Subcutaneous adipose tissue (tissue), 4 donors: ENCODE results near the gene TMEM252. TPM values are rescaled to one million over a fixed set of nuclear protein-coding genes. Genes with fewer than 3 reads are reported as not detected.

Source experiments
- total RNA-seq, 4 donors: library from RNA; depleted of rRNA; stranded (reverse); fragments of >200 nt; gene quantifications; one replicate each; pipeline ENCODE4 v1.1.0, GENCODE V29; 2016
- TF ChIP-seq, protein P1 (sequence below): fragments of 450-650 bp; IDR thresholded peaks from one replicate; pipeline ENCODE4 v1.5.1; 2016; ENCODE audit warnings: low read depth, mild to moderate bottlenecking, control low read depth, antibody characterized with exemption, moderate library complexity

Gene TMEM252
- total RNA-seq, 4 donors from 2014 or later = not detected

GRCh38 chr9:68496356-68496755 lies 44.3 kb downstream of the TMEM252 start:
- TF ChIP-seq, protein P1, sequence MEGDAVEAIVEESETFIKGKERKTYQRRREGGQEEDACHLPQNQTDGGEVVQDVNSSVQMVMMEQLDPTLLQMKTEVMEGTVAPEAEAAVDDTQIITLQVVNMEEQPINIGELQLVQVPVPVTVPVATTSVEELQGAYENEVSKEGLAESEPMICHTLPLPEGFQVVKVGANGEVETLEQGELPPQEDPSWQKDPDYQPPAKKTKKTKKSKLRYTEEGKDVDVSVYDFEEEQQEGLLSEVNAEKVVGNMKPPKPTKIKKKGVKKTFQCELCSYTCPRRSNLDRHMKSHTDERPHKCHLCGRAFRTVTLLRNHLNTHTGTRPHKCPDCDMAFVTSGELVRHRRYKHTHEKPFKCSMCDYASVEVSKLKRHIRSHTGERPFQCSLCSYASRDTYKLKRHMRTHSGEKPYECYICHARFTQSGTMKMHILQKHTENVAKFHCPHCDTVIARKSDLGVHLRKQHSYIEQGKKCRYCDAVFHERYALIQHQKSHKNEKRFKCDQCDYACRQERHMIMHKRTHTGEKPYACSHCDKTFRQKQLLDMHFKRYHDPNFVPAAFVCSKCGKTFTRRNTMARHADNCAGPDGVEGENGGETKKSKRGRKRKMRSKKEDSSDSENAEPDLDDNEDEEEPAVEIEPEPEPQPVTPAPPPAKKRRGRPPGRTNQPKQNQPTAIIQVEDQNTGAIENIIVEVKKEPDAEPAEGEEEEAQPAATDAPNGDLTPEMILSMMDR = no peak

DNA sequence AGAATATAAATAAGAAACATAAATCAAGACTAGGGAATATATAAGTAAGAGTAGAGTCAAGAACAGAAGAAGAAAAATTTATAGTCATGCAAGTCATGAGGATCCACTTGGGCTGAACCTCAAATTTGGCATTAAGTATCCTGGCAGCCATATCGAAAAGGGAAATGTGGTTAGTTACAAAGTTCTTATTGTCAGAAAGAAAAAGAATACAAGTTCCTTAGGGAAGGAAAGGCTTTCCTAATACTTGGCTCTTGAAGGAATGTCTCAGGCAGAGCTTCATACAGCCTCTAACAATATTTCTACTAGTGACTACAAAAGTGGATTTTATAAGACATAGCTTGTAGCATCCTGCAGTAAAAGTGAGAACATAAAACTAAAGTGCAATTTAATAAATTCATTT lies 45.4 kb downstream of the TMEM252 start:
- TF ChIP-seq, protein P1 = no peak

DNA sequence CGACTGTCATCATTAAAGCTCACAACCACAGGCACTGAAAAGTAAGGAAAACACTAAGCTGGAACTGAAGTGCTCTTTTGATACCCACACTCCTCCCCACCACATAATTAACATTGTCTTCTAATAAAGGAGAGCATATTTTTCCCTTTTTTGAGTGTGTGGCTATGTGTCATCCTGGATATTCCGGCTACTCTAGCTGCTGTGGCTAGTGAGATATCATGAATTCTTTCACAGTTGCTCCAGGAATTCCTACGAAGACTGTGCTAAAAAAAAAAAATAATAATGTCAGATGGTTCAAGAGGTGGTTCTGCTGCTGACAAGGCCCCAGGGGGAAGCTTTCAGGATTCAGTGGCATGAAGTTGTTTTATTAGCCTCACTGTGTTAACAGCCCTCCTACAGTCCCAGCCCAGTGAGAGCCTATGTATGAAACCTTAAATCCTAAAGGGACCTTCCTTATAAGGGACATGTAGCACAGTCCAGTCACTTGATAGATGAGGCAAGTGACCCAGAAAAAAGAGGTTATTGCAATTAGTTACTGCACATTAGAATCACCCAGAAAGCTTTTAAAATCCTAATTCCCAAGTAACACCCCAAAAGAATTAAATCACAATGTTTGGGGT lies 46.6 kb downstream of the TMEM252 start:
- TF ChIP-seq, protein P1 = no peak

DNA sequence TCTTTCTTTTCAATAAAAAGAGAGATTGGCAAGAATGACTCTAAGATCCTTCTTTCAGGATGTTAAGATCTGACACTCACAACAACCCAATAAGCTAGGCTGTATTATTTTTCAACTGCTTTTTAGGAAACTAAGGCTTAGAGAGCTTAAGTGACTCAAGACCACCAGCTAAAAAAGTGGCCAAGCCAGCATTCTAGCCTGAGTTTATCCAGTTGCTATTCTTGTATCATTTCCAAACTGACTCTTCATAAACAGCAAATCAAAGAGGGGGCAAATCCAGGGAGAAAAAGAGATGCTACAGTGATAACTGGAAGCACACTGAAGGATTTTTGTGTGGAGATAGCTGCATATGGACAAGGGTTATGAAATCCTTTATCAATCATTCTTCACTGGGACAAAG lies 47.1 kb downstream of the TMEM252 start:
- TF ChIP-seq, protein P1 = no peak

DNA sequence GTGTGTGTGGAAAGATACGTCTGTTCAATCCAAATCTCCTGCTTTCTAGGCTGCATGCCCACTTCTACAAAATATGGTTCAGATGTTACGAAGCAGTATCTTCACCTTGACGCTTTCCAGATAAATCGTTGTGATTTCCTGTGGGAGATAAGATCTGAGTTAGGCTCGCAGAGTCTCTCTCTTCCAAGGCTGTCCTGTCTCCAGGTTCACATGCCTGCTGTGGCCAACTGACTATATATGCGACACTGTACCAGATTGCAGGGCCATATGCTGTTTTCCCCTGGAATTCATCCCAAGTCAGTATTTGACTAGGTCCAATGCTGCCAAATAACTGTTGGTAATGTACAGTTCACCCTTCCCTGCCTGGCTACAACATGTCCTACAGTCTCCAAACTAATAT lies 47.9 kb downstream of the TMEM252 start:
- TF ChIP-seq, protein P1 = no peak

DNA sequence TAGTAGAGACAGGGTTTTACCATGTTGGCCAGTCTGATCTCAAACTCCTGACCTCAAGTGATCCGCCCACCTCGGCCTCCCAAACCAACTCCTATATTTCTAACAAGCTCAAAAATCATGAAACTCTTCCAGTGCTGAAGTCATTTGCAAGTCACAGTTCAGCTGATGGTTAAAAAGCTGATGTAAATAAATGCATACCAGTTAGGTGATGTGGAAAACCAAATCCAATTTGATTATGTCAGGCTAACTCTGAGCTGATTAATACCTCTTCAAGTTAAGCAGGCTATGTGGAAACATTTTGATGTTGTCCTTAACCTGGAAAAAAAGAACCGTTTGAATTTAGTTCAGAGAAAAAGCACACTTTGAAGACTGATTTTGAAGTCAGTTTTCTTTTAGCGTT lies 51.0 kb downstream of the TMEM252 start:
- TF ChIP-seq, protein P1 = no peak

DNA sequence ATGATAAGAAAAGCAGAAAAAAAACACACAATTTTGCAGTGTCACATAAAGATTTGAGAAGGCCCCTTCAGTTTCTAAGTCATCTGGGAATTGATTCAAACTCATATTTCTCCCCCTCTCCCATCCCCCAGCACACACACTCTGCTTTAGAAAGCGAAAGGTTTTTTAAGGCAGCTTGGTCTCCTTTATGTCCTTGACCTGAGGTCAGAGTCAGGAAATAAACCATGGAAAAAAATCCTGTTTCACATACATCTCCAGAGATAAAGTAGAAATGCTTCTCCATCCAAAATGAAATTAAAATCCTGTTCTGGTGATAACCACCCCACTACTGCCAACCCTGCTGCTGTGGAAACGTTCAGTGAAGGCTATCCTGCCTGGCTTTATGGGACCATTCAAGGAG lies 52.6 kb downstream of the TMEM252 start:
- TF ChIP-seq, protein P1 = no peak

Other genes with a start within 250 kb of the TMEM252 start
- not detected for gene FOXD4L3, start 238.0 kb downstream of the TMEM252 start, total RNA-seq
- 10 to 100 TPM; 12.2 to 28.3 (median 20.9) TPM for gene PGM5, start 184.3 kb downstream of the TMEM252 start, total RNA-seq
- gene PIP5K1B, start 164.4 kb upstream of the TMEM252 start, total RNA-seq = 1 to 10 TPM in 3 of 4 donors, under 1 TPM in 1; 0.88 to 4.4 (median 1.4) TPM